Esophagus squamous epithelium (tissue), 5 donors: ENCODE results near the gene TP53I11. TPM values are rescaled to one million over a fixed set of nuclear protein-coding genes. Genes with fewer than 3 reads are reported as not detected.

Experiments
- DNase-seq: peaks from one replicate; lab custom pipeline; 2025; lab: John Stamatoyannopoulos, UW
- H3K27ac ChIP-seq, 4 donors: fragments of 200-600 bp; sonication (generic); one replicate each; pipeline ENCODE4 v1.5.1; 2016 to 2019; ENCODE audit warnings: mild to moderate bottlenecking in 1 of 4
- H3K27me3 ChIP-seq, 4 donors: fragments of 200-600 bp; sonication (generic); 1 replicate in 3 of 4; 2 replicates in 1 of 4; pipeline versions ENCODE4 v1.5.1 to v1.6.0; 2017 to 2021; ENCODE audit warnings: antibody characterized with exemption in 1 of 4
- H3K36me3 ChIP-seq, 3 donors: fragments of 200-600 bp; sonication (generic); one replicate each; pipeline ENCODE4 v1.5.1; 2016 to 2019
- H3K4me1 ChIP-seq, 3 donors: fragments of 200-600 bp; sonication (generic); one replicate each; pipeline ENCODE4 v1.5.1; 2017 to 2019
- H3K4me3 ChIP-seq, 4 donors: fragments of 200-600 bp; sonication (generic); 1 replicate in 3 of 4; 2 replicates in 1 of 4; pipeline ENCODE4 v1.5.1; 2016 to 2019; ENCODE audit warnings: mild to moderate bottlenecking in 2 of 4, moderate library complexity in 1 of 4
- H3K9me3 ChIP-seq, 3 donors: fragments of 200-600 bp; sonication (generic); one replicate each; pipeline ENCODE4 v1.5.1; 2016 to 2019
- POLR2A ChIP-seq, 4 donors: fragments of 450-650 bp; IDR thresholded peaks; one replicate each; pipeline ENCODE4 v1.6.1; 2017; ENCODE audit warnings: antibody characterized with exemption in 4 of 4, mild to moderate bottlenecking in 4 of 4, moderate library complexity in 3 of 4
- WGBS, 2 donors: methylation state at CpG; one replicate each; pipeline ENCODE4 v1.1.5; 2018; 5-methylcytosine and 5-hydroxymethylcytosine counted together
- intact Hi-C: fragments of 100-400 bp; cut with DNase I; formaldehyde crosslinking; loops from one replicate; pipeline ENCODE4 v1.15.0; 2022
- total RNA-seq, 4 donors: library from RNA; depleted of rRNA; stranded (reverse); fragments of >200 nt; gene quantifications; one replicate each; pipeline ENCODE4 v1.1.0, GENCODE V29; 2016
- TF ChIP-seq, protein P1 (sequence below), 6 experiments: fragments of 450-650 bp in 4 of 6; fragments of 200-600 bp in 2 of 6; sonication (generic) in 2 of 6; IDR thresholded peaks; one replicate each; pipeline ENCODE4 v1.5.1; 2016 to 2019; ENCODE audit warnings: antibody characterized with exemption in 6 of 6, mild to moderate bottlenecking in 4 of 6, moderate library complexity in 4 of 6
- donor health status: DM: yes; HTN: yes; CAD: no.

Gene TP53I11
- total RNA-seq, 4 donors from 2014 or later = 27.3 to 32.1 (median 29.0) TPM

DNA sequence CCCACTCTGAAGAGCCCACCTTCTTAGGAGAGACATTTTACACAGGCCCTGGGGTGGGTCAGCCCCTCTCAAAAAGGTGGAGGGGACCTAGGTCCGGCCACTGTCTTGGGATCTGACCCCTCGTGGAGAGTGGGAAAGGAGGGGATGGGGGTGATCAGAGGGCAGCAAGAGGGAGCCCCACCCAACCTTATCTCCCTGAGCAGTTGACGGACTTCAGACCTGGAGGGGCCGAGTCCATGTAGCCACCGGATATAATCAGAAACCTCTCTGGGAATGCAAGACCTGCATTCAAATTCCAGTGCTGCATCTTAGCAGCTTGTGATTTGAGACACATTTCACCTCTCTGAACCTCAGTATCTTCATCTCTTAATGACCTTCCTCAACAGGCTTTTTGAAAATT is 44.0 kb downstream of the TP53I11 start:
- H3K4me1 ChIP-seq = peaks cover 0 to 11% (median 0%) of the 10 kb centered on the region in 3 donors
- H3K9me3 ChIP-seq = no peaks in the 10 kb centered on the region
- H3K27me3 ChIP-seq = peaks cover 0 to 7% (median 0%) of the 10 kb centered on the region in 4 donors
- no peak for DNase-seq
- no peak overlapping the region for H3K27ac ChIP-seq
- H3K36me3 ChIP-seq = no peaks in the 10 kb centered on the region
- intact Hi-C loops = no loop called here
- TF ChIP-seq, protein P1, sequence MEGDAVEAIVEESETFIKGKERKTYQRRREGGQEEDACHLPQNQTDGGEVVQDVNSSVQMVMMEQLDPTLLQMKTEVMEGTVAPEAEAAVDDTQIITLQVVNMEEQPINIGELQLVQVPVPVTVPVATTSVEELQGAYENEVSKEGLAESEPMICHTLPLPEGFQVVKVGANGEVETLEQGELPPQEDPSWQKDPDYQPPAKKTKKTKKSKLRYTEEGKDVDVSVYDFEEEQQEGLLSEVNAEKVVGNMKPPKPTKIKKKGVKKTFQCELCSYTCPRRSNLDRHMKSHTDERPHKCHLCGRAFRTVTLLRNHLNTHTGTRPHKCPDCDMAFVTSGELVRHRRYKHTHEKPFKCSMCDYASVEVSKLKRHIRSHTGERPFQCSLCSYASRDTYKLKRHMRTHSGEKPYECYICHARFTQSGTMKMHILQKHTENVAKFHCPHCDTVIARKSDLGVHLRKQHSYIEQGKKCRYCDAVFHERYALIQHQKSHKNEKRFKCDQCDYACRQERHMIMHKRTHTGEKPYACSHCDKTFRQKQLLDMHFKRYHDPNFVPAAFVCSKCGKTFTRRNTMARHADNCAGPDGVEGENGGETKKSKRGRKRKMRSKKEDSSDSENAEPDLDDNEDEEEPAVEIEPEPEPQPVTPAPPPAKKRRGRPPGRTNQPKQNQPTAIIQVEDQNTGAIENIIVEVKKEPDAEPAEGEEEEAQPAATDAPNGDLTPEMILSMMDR (IDR thresholded peaks at IDR 0.05) = no peak
- no peak for TF ChIP-seq POLR2A (IDR thresholded peaks at IDR 0.05)
- 64 to 78% methylated on average over 3 of the region's 5 CpGs for WGBS, 2 donors
- H3K4me3 ChIP-seq = no peak overlapping the region

DNA sequence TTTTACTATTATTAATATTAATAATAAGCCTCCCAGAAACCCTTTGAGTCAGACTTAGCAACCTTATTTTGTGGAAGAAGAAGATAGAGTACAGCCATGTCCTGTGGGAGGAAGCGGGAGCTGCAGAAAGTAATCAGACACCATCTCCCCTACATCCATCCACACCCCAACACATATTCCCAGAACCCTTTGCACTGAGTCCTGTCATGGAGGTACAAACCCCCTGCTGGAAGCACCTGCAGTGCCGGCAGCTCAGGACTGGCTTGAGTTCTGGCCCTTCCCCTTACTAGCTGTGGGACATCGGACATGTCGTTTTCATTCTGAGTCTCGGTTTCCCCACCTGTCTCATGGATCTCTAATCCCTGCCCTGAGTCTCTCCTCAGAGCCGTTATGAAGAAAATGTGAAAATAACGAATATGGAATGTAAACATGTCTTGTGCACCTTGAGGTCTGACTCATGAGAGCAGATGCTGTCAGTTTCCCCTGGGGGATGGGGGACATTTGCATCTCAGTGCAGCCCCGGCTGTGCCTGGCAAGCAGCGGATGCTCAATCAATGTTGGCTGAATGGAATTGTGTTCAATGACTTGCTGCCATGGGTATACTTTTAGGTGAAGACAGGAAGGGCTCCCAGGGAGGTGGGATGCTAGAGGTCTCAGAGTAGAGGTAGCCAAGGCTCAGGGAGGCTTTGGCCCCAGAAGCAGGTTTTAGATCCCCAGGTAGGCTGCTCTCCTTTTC is 45.4 kb downstream of the TP53I11 start:
- no peak overlapping the region for H3K4me3 ChIP-seq
- H3K4me1 ChIP-seq = no peaks in the 10 kb centered on the region
- no peak overlapping the region for H3K27ac ChIP-seq
- H3K36me3 ChIP-seq = no peaks in the 10 kb centered on the region
- WGBS, 2 donors = 62 to 75% methylated on average over 6 to 7 of the region's 9 CpGs
- no peak for DNase-seq
- intact Hi-C loops = no loop called here
- TF ChIP-seq POLR2A (IDR thresholded peaks at IDR 0.05) = no peak
- TF ChIP-seq, protein P1 (IDR thresholded peaks at IDR 0.05) = no peak
- no peaks in the 10 kb centered on the region for H3K9me3 ChIP-seq
- peaks cover 0 to 5% (median 0%) of the 10 kb centered on the region in 4 donors for H3K27me3 ChIP-seq

DNA sequence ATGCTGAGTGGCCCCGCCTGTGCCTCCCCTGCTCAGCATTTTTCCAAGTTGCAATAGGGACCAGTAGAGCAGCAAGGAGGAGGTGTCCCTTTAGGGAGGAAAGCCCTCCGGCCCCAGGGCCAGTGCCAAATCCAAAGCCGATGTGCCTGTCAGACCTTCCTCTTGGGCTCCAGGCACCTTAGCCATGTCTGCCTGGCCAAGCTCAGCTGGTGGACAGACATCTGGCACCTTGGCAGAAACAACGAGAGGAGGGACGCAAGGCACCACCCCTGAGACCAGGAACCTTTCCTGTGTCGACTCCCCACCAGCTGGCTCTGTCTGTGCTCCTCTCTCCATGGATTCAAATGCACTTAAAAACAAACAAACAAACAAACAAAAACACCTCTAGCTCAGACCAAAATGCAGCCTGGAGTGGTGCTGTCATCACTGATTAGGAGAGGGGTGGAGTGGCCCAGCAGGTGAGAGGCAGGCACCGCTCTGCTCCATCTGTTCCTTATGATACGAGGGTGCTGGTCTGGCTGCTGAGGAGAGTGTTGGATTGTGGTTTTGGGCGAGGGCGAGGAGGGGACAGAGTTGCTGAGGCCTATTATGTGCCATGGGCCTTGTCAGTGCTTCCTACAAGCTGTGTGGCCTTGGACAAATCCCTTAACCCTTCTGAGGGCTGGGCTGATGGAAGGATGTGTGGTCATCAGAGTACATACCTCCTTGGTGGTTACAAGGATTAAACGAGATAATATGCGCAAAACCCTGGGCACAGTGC is 46.2 kb downstream of the TP53I11 start:
- Histone ChIP-seq H3K27me3 (peaks cover 0 to 5% (median 0%) of the 10 kb centered on the region in 4 donors), H3K9me3 (no peaks in the 10 kb centered on the region), H3K4me3 (no peak overlapping the region), H3K36me3 (no peaks in the 10 kb centered on the region), H3K4me1 (no peaks in the 10 kb centered on the region), H3K27ac (no peak overlapping the region)
- DNase-seq = no peak
- TF ChIP-seq, protein P1 (IDR thresholded peaks at IDR 0.05) = no peak
- TF ChIP-seq POLR2A (IDR thresholded peaks at IDR 0.05) = no peak
- intact Hi-C loops = no loop called here
- WGBS, 2 donors = 77 to 82% methylated on average over 9 to 11 of the region's 12 CpGs

DNA sequence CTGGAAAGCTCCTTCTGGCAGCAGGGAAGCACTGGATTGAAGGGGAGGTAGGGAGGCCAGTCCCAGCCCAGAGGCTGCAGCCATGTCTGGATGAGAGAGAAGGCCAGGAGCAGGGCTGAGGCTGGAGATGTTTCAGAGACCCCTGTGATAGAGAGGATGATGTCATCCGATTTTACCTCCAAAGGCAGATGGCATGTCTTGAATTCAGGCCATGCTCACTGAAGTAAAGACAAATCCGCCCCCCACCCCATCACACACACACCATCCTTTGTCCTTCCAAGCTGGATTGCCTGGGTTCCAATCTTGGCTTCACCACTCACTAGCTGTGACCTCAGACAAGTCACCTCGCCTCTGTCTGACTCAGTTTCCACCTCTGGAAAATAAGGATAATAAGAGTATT is 47.2 kb downstream of the TP53I11 start:
- intact Hi-C loops = no loop called here
- no peaks in the 10 kb centered on the region for H3K36me3 ChIP-seq
- H3K9me3 ChIP-seq = no peaks in the 10 kb centered on the region
- no peaks in the 10 kb centered on the region for H3K4me1 ChIP-seq
- no peak for DNase-seq
- no peak overlapping the region for H3K4me3 ChIP-seq
- H3K27ac ChIP-seq = no peak overlapping the region
- 74 to 79% methylated on average over 2 to 3 of the region's 3 CpGs for WGBS, 2 donors
- no peak for TF ChIP-seq POLR2A (IDR thresholded peaks at IDR 0.05)
- TF ChIP-seq, protein P1 (IDR thresholded peaks at IDR 0.05) = no peak
- peaks cover 0 to 5% (median 0%) of the 10 kb centered on the region in 4 donors for H3K27me3 ChIP-seq

DNA sequence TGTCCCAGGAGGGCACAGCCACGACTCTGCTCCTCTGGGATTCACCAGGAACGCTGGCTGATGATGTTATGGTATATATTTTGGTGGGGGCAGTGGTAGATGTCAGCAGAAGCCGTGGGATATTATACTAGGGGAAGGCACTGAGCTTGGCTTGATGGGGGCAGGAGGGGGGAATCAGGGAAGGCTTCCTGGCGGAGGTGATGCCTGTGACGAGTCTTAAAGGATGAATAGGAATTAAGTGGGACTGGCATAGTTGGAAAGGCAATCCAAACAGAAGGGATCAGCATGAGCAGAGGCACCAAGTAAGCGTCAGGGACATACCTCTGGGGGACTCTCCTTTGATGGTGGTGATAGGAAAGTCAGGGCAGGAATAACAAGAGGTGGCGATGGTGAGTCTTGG is 47.6 kb downstream of the TP53I11 start:
- H3K4me1 ChIP-seq = no peaks in the 10 kb centered on the region
- no peaks in the 10 kb centered on the region for H3K36me3 ChIP-seq
- H3K27ac ChIP-seq = no peak overlapping the region
- intact Hi-C loops = no loop called here
- 71 to 75% methylated on average over 7 of the region's 7 CpGs for WGBS, 2 donors
- TF ChIP-seq, protein P1 (IDR thresholded peaks at IDR 0.05) = no peak
- no peak for TF ChIP-seq POLR2A (IDR thresholded peaks at IDR 0.05)
- H3K4me3 ChIP-seq = no peak overlapping the region
- no peaks in the 10 kb centered on the region for H3K9me3 ChIP-seq
- no peak for DNase-seq
- H3K27me3 ChIP-seq = peaks cover 0 to 5% (median 0%) of the 10 kb centered on the region in 4 donors
